SK-N-SH (cell line): ENCODE results near the gene ALAD. TPM values are rescaled to one million over a fixed set of nuclear protein-coding genes. Genes with fewer than 3 reads are reported as not detected.

Experiments
- CTCF ChIA-PET: fragments of 300-600, 350-600 bp; formaldehyde crosslinking; extraction: SDS; loops from one replicate; lab custom pipeline; 2021; lab: Yijun Ruan, JAX
- POLR2A ChIA-PET: fragments of 350-600 bp; sonication (Branson Sonifier 250); formaldehyde crosslinking; extraction: SDS; loops from one replicate; lab custom pipeline; 2020; ENCODE audit warnings: antibody characterized with exemption, inconsistent platforms; lab: Yijun Ruan, JAX
- DNase-seq: peaks from one replicate; pipeline ENCODE4 v3.0.0; 2012
- H2AFZ ChIP-seq: fragments of 200-600 bp; sonication (generic); 2 replicates; pipeline ENCODE4 v1.8.1; 2016; ENCODE audit warnings: antibody characterized with exemption, mild to moderate bottlenecking, low read depth
- H3F3A ChIP-seq: fragments of 200-600 bp; sonication (generic); replicated peaks from 2 replicates; pipeline ENCODE3; 2016; ENCODE audit warnings: antibody characterized with exemption, mild to moderate bottlenecking; ENCODE audit not compliant: insufficient read depth
- H3K27ac ChIP-seq, 2 experiments: fragments of 200-500 bp in 1 of 2; fragments of 200-600 bp in 1 of 2; sonication (Bioruptor generic) in 1 of 2; sonication (generic), shearing (Covaris generic) in 1 of 2; 2 replicates each; pipeline versions ENCODE4 v1.5.1 to v1.6.1; 2014 to 2016; ENCODE audit warnings: low read depth in 2 of 2, inconsistent platforms in 1 of 2, low read length in 1 of 2, mild to moderate bottlenecking in 1 of 2, mixed read lengths in 1 of 2
- H3K27me3 ChIP-seq: fragments of 200-600 bp; sonication (generic), shearing (Covaris generic); 2 replicates; pipeline ENCODE4 v1.6.1; 2016; ENCODE audit warnings: mixed run types; ENCODE audit not compliant: insufficient read depth
- H3K36me3 ChIP-seq, 2 experiments: fragments of 200-500 bp in 1 of 2; fragments of 200-600 bp in 1 of 2; sonication (Bioruptor generic) in 1 of 2; sonication (generic) in 1 of 2; replicated peaks in 1 of 2; 2 replicates each; pipeline versions ENCODE3 to v1.5.1; 2014 to 2016; ENCODE audit warnings: low read length in 1 of 2, mild to moderate bottlenecking in 1 of 2; ENCODE audit not compliant: insufficient read depth in 2 of 2, control insufficient read depth in 1 of 2
- H3K4me1 ChIP-seq, 2 experiments: fragments of 200-500 bp in 1 of 2; fragments of 200-600 bp in 1 of 2; sonication (Bioruptor generic) in 1 of 2; sonication (generic), shearing (Covaris generic) in 1 of 2; 2 replicates each; pipeline versions ENCODE4 v1.5.1 to v1.6.1; 2014 to 2016; ENCODE audit warnings: low read depth in 1 of 2, low read length in 1 of 2, mixed run types in 1 of 2; ENCODE audit not compliant: insufficient read depth in 2 of 2, control insufficient read depth in 1 of 2
- H3K4me2 ChIP-seq: fragments of 200-600 bp; sonication (generic), shearing (Covaris generic); 2 replicates; pipeline ENCODE4 v1.6.1; 2017; ENCODE audit warnings: mixed run types
- H3K4me3 ChIP-seq, 2 experiments: fragments of 200-500 bp in 1 of 2; fragments of 200-600 bp in 1 of 2; sonication (Bioruptor generic) in 1 of 2; sonication (generic), shearing (Covaris generic) in 1 of 2; 2 replicates each; pipeline versions ENCODE4 v1.5.1 to v1.8.1; 2014 to 2016; ENCODE audit warnings: low read depth in 2 of 2, inconsistent platforms in 1 of 2, low read length in 1 of 2, mild to moderate bottlenecking in 1 of 2, mixed read lengths in 1 of 2, moderate library complexity in 1 of 2
- H3K79me2 ChIP-seq: fragments of 200-600 bp; sonication (generic); 2 replicates; pipeline ENCODE4 v1.8.1; 2017; ENCODE audit warnings: mild to moderate bottlenecking; ENCODE audit not compliant: insufficient read depth
- H3K9ac ChIP-seq: fragments of 200-600 bp; sonication (generic); 2 replicates; pipeline ENCODE4 v1.6.1; 2017; ENCODE audit warnings: mixed run types
- H3K9me2 ChIP-seq: fragments of 200-600 bp; sonication (generic); 2 replicates; pipeline ENCODE4 v1.6.1; 2017; ENCODE audit warnings: mixed run types
- H3K9me3 ChIP-seq: fragments of 200-600 bp; sonication (generic); 2 replicates; pipeline ENCODE4 v1.6.1; 2017; ENCODE audit warnings: mixed run types, mild to moderate bottlenecking, moderate library complexity
- H4K20me1 ChIP-seq: fragments of 200-600 bp; sonication (generic); 2 replicates; pipeline ENCODE4 v1.6.1; 2017; ENCODE audit warnings: mild to moderate bottlenecking, mixed run types; ENCODE audit not compliant: insufficient read depth
- ELF1 ChIP-seq: IDR thresholded peaks from 2 replicates; pipeline ENCODE4 v1.4.0; 2012
- GATA2 ChIP-seq: sonication (generic); formaldehyde crosslinking; IDR thresholded peaks from 2 replicates; pipeline ENCODE4 v1.5.0; 2020; ENCODE audit warnings: mild to moderate bottlenecking, missing genetic modification reagents
- IRF3 ChIP-seq: fragments of 150-350 bp; IDR thresholded peaks from 2 replicates; pipeline ENCODE4 v1.6.1; 2016; ENCODE audit warnings: mild to moderate bottlenecking, low read depth, low read length
- JUND ChIP-seq: IDR thresholded peaks from 2 replicates; pipeline ENCODE4 v1.4.0; 2012
- MAX ChIP-seq: IDR thresholded peaks from 2 replicates; pipeline ENCODE4 v1.4.0; 2012; ENCODE audit warnings: low read depth
- MXI1 ChIP-seq: IDR thresholded peaks from 2 replicates; pipeline ENCODE4 v1.6.1; 2012; ENCODE audit warnings: mild to moderate bottlenecking, low read depth, low read length, improper control_type of control experiment
- NRF1 ChIP-seq: IDR thresholded peaks from 2 replicates; pipeline ENCODE4 v1.6.1; 2012; ENCODE audit warnings: low read depth, mild to moderate bottlenecking, low read length
- RAD21 ChIP-seq: IDR thresholded peaks from 2 replicates; pipeline ENCODE4 v1.6.1; 2012; ENCODE audit warnings: mild to moderate bottlenecking, low read length
- RCOR1 ChIP-seq: fragments of 150-350 bp; IDR thresholded peaks from 2 replicates; pipeline ENCODE4 v1.6.1; 2017; ENCODE audit warnings: antibody characterized with exemption, low read length
- RFX5 ChIP-seq: IDR thresholded peaks from 2 replicates; pipeline ENCODE4 v1.6.1; 2012; ENCODE audit warnings: mild to moderate bottlenecking, improper control_type of control experiment, low read length
- RXRA ChIP-seq: IDR thresholded peaks from 2 replicates; pipeline ENCODE4 v1.4.0; 2012; ENCODE audit warnings: low read depth, mild to moderate bottlenecking, borderline replicate concordance
- SIN3A ChIP-seq: IDR thresholded peaks from 2 replicates; pipeline ENCODE4 v1.6.1; 2012; ENCODE audit warnings: low read depth, mild to moderate bottlenecking, low read length, moderate library complexity, borderline replicate concordance
- USF2 ChIP-seq: fragments of 150-350 bp; IDR thresholded peaks from 2 replicates; pipeline ENCODE4 v1.6.1; 2017; ENCODE audit warnings: antibody characterized with exemption, low read length, low read depth, borderline replicate concordance
- YY1 ChIP-seq: IDR thresholded peaks from 2 replicates; pipeline ENCODE4 v1.4.0; 2012; ENCODE audit warnings: low read depth, mild to moderate bottlenecking
- WGBS: methylation state at CpG from one replicate; pipeline ENCODE4 v1.1.6; 2017; ENCODE audit warnings: low lambda C conversion rate; 5-methylcytosine and 5-hydroxymethylcytosine counted together
- polyA plus RNA-seq, 3 experiments: library from polyadenylated mRNA; depleted of rRNA; stranded (reverse); fragments of >200 nt; gene quantifications; 2 replicates each; pipeline ENCODE4 v1.2.3, GENCODE V29; 2012

Gene ALAD
- polyA plus RNA-seq, 1 of the 3 experiments (the other 2 are of a cell fraction): 10.7 TPM

- H3K79me2 ChIP-seq: no peaks in the 10 kb centered on the region
- CTCF ChIA-PET: interaction anchor here (1.4 kb wide), 1 partner anchor 246 kb away, joined by 3 read pairs; no protein-coding TSS in a partner anchor
- H3F3A ChIP-seq: peaks cover 3% of the 10 kb centered on the region
- no peak overlapping the region for H3K4me2 ChIP-seq
- no peak overlapping the region for H2AFZ ChIP-seq
- 13% methylated on average over 1 of the region's 1 CpG for WGBS
- DNase-seq: no peak
- H3K9me2 ChIP-seq: no peaks in the 10 kb centered on the region
- H3K36me3 ChIP-seq: no peaks in the 10 kb centered on the region
- H3K9ac ChIP-seq: no peak overlapping the region
- TF ChIP-seq RXRA: no peak
- TF ChIP-seq JUND: no peak
- no peak for TF ChIP-seq MXI1
- no peak for TF ChIP-seq RAD21
- TF ChIP-seq SIN3A: no peak
- TF ChIP-seq MAX: no peak
- TF ChIP-seq GATA2 (CRISPR knock-in tag): no peak
- no peak for TF ChIP-seq RCOR1
- peaks cover 0 to 23% of the 10 kb centered on the region in 2 experiments; a peak in 1 of 4 replicates for H3K4me1 ChIP-seq
- peaks cover 15% of the 10 kb centered on the region for H3K27me3 ChIP-seq
- H3K27ac ChIP-seq: no peak overlapping the region; a peak in 1 of 4 replicates
- POLR2A ChIA-PET: no interaction called here
- no peaks in the 10 kb centered on the region for H4K20me1 ChIP-seq
- no peaks in the 10 kb centered on the region for H3K9me3 ChIP-seq
- no peak overlapping the region for H3K4me3 ChIP-seq
Measured at GRCh38 chr9:113345671-113346070, 55.4 kb downstream of the ALAD start.

GRCh38 chr9:113345190-113345589 is 55.9 kb downstream of the ALAD start:
- Histone ChIP-seq H3K27me3 (peaks cover 10% of the 10 kb centered on the region), H3K4me2 (no peak overlapping the region), H3K4me3 (no peak overlapping the region), H2AFZ (no peak overlapping the region), H4K20me1 (no peaks in the 10 kb centered on the region), H3K4me1 (peaks cover 0 to 19% of the 10 kb centered on the region in 2 experiments; a peak in 1 of 4 replicates), H3F3A (peaks cover 3% of the 10 kb centered on the region), H3K27ac (no peak overlapping the region; a peak in 1 of 4 replicates), H3K79me2 (no peaks in the 10 kb centered on the region), H3K9ac (no peak overlapping the region), H3K9me3 (no peaks in the 10 kb centered on the region), H3K36me3 (no peaks in the 10 kb centered on the region), H3K9me2 (no peaks in the 10 kb centered on the region)
- POLR2A ChIA-PET: no interaction called here
- DNase-seq: no peak
- CTCF ChIA-PET: interaction anchor here (1.4 kb wide), 1 partner anchor 246 kb away, joined by 3 read pairs; no protein-coding TSS in a partner anchor
- TF ChIP-seq ELF1 (no peak), YY1 (no peak), IRF3 (no peak), NRF1 (no peak), MAX (no peak), USF2 (no peak), RAD21 (no peak), RFX5 (no peak)
- WGBS: 89% methylated on average over 2 of the region's 2 CpGs
